Psoas muscle (tissue), 8 donors: ENCODE results near the gene ANKRD33. TPM values are rescaled to one million over a fixed set of nuclear protein-coding genes. Genes with fewer than 3 reads are reported as not detected.

Experiments used
- ATAC-seq, 4 donors: fragments of 200-7000 bp; cut with Tn5 transposase; one replicate each; pipeline ENCODE4 v1.9.1; 2020; ENCODE audit warnings: moderate library complexity in 3 of 4, mild to moderate bottlenecking in 2 of 4
- DNase-seq, 2 donors: peaks; one replicate each; pipeline ENCODE4 v3.0.0-alpha.2; 2020
- H3K27ac ChIP-seq: fragments of 200-600 bp; one replicate; pipeline ENCODE4 v1.8.0; 2022
- H3K27me3 ChIP-seq, 3 donors: fragments of 200-600 bp in 1 of 3; one replicate each; pipeline versions ENCODE4 v1.6.1 to v1.8.0; 2013 to 2022; ENCODE audit warnings: low read length in 2 of 3, mild to moderate bottlenecking in 2 of 3, moderate library complexity in 1 of 3; ENCODE audit not compliant: insufficient read depth in 3 of 3
- H3K36me3 ChIP-seq, 2 donors: fragments of 200-600 bp in 1 of 2; one replicate each; pipeline versions ENCODE4 v1.6.1 to v1.8.0; 2013 to 2022; ENCODE audit warnings: low read depth in 1 of 2, mild to moderate bottlenecking in 1 of 2, moderate library complexity in 1 of 2; ENCODE audit not compliant: insufficient read depth in 1 of 2
- H3K4me1 ChIP-seq: fragments of 200-600 bp; one replicate; pipeline ENCODE4 v1.8.0; 2022
- H3K4me3 ChIP-seq: fragments of 200-600 bp; one replicate; pipeline ENCODE4 v1.8.0; 2022; ENCODE audit warnings: mild to moderate bottlenecking
- H3K9me3 ChIP-seq: fragments of 200-600 bp; one replicate; pipeline ENCODE4 v1.8.0; 2022
- CTCF ChIP-seq: fragments of 200-600 bp; IDR thresholded peaks from one replicate; pipeline ENCODE4 v1.8.0; 2022; ENCODE audit warnings: antibody characterized with exemption
- WGBS, 3 donors: extraction: QIAGEN DNeasy Blood & Tissue Kit; methylation state at CpG; one replicate each; pipeline versions ENCODE4 v1.1.6 to v1.1.7; 2013; 5-methylcytosine and 5-hydroxymethylcytosine counted together
- intact Hi-C, 2 donors: fragments of 100-400 bp; cut with DNase I; formaldehyde crosslinking; loops; one replicate each; pipeline versions ENCODE4 v1.11.0 to v1.14.2; 2022
- polyA plus RNA-seq, 3 donors: library from polyadenylated mRNA; stranded (reverse); fragments of 200-250 nt; gene quantifications; one replicate each; pipeline ENCODE4 v1.2.3, GENCODE V29; 2013
- total RNA-seq, 4 donors: library from RNA; stranded (reverse); fragmentation: NEBNext Ultra II Directional in 2 of 4; extraction: Animal tissue kit (Norgen Biotek cat#: 25700) in 2 of 4; gene quantifications; one replicate each; pipeline versions ENCODE4 v1.2.1 to v1.2.4, GENCODE V29; 2021 to 2023
- donor health status: healthy with polysubstance abuse.
- donor health status: DM: no; HTN: no; CAD: no; lungs with moderate emphysema.
- donor health status: Bipolar disorder and iron deficiency.
- donor health status: healthy.
- donor health status: DM: yes; HTN: yes; CAD: no.
- donor health status: DM: no; HTN: no; CAD: no.
- donor health status: DM: no; HTN: no; CAD: no.
- donor health status: DM: yes; HTN: yes; CAD: no.

The ANKRD33 gene
- total and polyA plus RNA-seq, 7 donors = 0.16 TPM; not detected in 6

- Histone ChIP-seq H3K4me3 (peak overlapping the region; percentile 70), H3K4me1 (no peaks in the 10 kb centered on the region), H3K27me3 (peaks cover 0 to 24% (median 9%) of the 10 kb centered on the region in 3 donors), H3K36me3 (no peaks in the 10 kb centered on the region), H3K27ac (peak overlapping the region; percentile 73), H3K9me3 (no peaks in the 10 kb centered on the region)
- TF ChIP-seq CTCF = no peak
- no peak for ATAC-seq
- DNase-seq = no peak
- 50 to 64% (median 63%) methylated on average over 7 of the region's 7 CpGs for WGBS, 3 donors
- intact Hi-C loops = no loop called here
Observed at GRCh38 chr12:51907856-51908425, 20.0 kb downstream of the ANKRD33 start.

- H3K27me3 ChIP-seq = peaks cover 0 to 24% (median 9%) of the 10 kb centered on the region in 3 donors
- TF ChIP-seq CTCF = no peak
- H3K4me1 ChIP-seq = peaks cover 5% of the 10 kb centered on the region
- H3K36me3 ChIP-seq = no peaks in the 10 kb centered on the region
- DNase-seq (no peak), ATAC-seq (no peak)
- WGBS, 3 donors = 73 to 78% (median 74%) methylated on average over 9 of the region's 9 CpGs
- H3K9me3 ChIP-seq = no peaks in the 10 kb centered on the region
- peak overlapping the region; percentile 73 for H3K27ac ChIP-seq
- intact Hi-C loops = no loop called here
- H3K4me3 ChIP-seq = peak overlapping the region; percentile 70
Observed at GRCh38 chr12:51908876-51909592, 21.1 kb downstream of the ANKRD33 start.

GRCh38 chr12:51910168-51910567 lies 22.3 kb downstream of the ANKRD33 start:
- TF ChIP-seq CTCF = no peak
- Histone ChIP-seq H3K9me3 (no peaks in the 10 kb centered on the region), H3K4me3 (peak overlapping the region; percentile 70), H3K27me3 (peaks cover 0 to 24% (median 9%) of the 10 kb centered on the region in 3 donors), H3K36me3 (peaks cover 0 to 2% of the 10 kb centered on the region in 2 donors), H3K4me1 (peaks cover 5% of the 10 kb centered on the region), H3K27ac (peak overlapping the region; percentile 49)
- ATAC-seq = no peak
- 61 to 70% (median 65%) methylated on average over 6 of the region's 6 CpGs for WGBS, 3 donors
- intact Hi-C loops = no loop called here
- DNase-seq = no peak

- Histone ChIP-seq H3K27me3 (peaks cover 0 to 24% (median 9%) of the 10 kb centered on the region in 3 donors), H3K4me1 (peaks cover 5% of the 10 kb centered on the region), H3K9me3 (no peaks in the 10 kb centered on the region), H3K36me3 (peaks cover 0 to 7% of the 10 kb centered on the region in 2 donors), H3K4me3 (peak overlapping the region; percentile 70), H3K27ac (peak overlapping the region; percentile 49)
- intact Hi-C loops = no loop called here
- no peak for TF ChIP-seq CTCF
- 41 to 63% (median 47%) methylated on average over 3 of the region's 3 CpGs for WGBS, 3 donors
- ATAC-seq (peak in 1 of 4 donors; percentile 11), DNase-seq (peak in 1 of 2 donors; percentile 63)
Observed at GRCh38 chr12:51910691-51911090, 22.8 kb downstream of the ANKRD33 start.
